Esophagus muscularis mucosa (tissue), 2 donors: ENCODE results near the gene REEP2.

Experiments used
- POLR2A ChIP-seq: fragments of 450-650 bp; IDR thresholded peaks from one replicate; pipeline ENCODE4 v1.6.1; 2017; ENCODE audit warnings: antibody characterized with exemption, moderate library complexity, mild to moderate bottlenecking, low read depth
- POLR2AphosphoS5 ChIP-seq, 2 donors: sonication (generic); formaldehyde crosslinking; IDR thresholded peaks; one replicate each; pipeline ENCODE4 v1.6.1; 2017; ENCODE audit warnings: antibody characterized with exemption in 2 of 2

- TF ChIP-seq POLR2A (no peak), POLR2AphosphoS5 (IDR thresholded peaks at IDR 0.05) (no peak)
Measured at GRCh38 chr5:138457531-138458275, 18.8 kb downstream of the REEP2 start.
